Prostate gland (tissue), 2 donors: ENCODE results near the gene NFE2L3.

Experiments used
- CTCF ChIP-seq, 4 experiments: fragments of 200-600 bp in 2 of 4; fragments of 450-650 bp in 2 of 4; sonication (generic) in 2 of 4; IDR thresholded peaks; 1 replicate in 3 of 4; 2 replicates in 1 of 4; pipeline ENCODE4 v1.5.1; 2016 to 2019; ENCODE audit warnings: antibody characterized with exemption in 4 of 4, mild to moderate bottlenecking in 2 of 4, moderate library complexity in 2 of 4
- POLR2A ChIP-seq: fragments of 450-650 bp; IDR thresholded peaks from one replicate; pipeline ENCODE4 v1.6.1; 2016; ENCODE audit warnings: antibody characterized with exemption, mild to moderate bottlenecking

GRCh38 chr7:26202019-26202990 is 50.3 kb downstream of the NFE2L3 start:
- TF ChIP-seq CTCF (IDR thresholded peaks at IDR 0.05) (no peak), POLR2A (no peak)
